Suppressor macrophage treated with lipopolysaccharide for 4 hours (primary cell): ENCODE data around the gene TSPAN4.

ENCODE experiments used
- DNase-seq: peaks from one replicate; pipeline ENCODE4 v3.0.0-alpha.2; 2020

The TSPAN4 gene

GRCh38 chr11:824942-825341 lies 17.7 kb upstream of the TSPAN4 start:
- no peak for DNase-seq

DNA sequence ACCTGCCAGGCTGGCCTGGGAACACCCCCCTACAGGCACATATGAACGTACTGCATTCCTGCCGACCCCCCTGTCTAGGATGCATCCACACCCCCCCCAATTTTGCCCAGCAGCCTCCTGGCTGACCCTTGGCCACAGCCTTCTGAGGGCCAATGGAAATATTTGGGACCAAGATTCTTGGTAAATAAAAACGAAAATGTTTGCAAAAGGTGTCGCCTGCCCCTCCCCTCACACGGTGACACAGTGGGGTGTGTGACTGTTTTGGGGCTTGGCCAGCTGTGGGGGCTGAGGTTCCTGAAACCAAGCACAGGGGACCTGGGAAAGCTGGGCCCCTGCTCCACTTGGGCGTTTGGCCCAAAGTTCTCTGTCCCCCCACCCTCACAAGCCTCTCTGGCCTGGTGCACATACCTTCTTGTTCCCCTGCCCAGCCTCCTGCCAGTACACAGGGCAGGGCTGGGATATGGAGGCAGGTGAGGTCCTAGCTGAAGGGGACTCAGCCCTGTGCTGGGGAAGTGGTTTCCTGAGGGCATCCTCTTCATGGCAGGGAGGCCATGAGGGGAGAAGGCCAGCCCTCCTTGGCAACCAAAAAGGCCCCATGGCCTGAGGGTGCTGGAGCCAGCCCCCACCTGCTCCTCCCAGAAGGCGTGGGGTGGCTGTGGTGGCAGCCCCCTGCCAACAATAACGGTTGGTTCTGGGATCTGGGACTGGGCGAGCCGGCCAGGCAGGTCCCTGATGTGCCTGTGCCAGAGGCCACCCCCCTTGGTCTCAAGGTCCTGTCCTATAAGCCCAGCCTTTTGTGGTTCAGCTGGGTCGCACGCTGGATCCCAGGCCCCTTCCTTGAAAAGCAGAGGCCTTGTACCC lies 17.1 kb upstream of the TSPAN4 start:
- DNase-seq, result no peak

DNA sequence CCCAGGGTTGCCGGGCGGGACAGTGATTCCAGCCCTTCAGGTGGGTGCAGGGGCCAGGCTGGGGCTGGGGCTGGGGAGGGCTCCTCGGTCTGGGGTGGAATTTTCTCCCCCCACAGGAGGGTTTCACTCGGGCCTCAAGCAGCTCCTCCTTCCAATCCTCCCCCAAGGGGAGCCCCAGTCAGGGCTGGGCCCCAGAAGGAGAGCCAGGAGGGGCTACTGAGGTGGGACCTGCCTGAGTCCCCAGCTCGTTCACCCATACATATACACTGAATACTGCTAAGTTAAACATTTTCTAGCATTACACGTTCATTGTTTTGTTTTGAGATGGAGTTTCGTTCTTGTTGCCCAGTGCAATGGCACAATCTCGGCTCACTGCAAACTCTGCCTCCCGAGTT lies 16.4 kb upstream of the TSPAN4 start:
- DNase-seq, result no peak

DNA sequence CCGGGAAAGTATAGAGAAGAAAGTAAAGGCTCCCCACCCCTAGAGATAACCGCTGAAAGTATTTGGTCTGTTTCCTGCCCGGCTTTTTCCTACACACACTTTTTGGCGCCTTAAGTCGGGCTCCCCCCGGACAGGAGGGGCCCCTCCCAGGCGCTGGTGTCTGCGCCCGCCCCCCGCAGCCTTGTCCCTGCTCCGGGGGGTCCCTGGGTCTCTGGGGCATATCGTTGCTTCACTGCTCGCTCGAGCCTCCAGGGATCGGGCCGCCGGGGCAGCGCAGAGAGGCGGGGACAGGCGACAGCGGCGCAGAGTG lies 15.9 kb upstream of the TSPAN4 start:
- no peak for DNase-seq

GRCh38 chr11:827146-827896 lies 15.3 kb upstream of the TSPAN4 start:
- DNase-seq, result no peak

GRCh38 chr11:827897-828192 lies 14.8 kb upstream of the TSPAN4 start, which contains the start of gene CRACR2B:
CRACR2B (plus strand) TSS chr11:827919; CDS start chr11:828608, 689 bp downstream.
- DNase-seq, result peak; percentile 37

DNA sequence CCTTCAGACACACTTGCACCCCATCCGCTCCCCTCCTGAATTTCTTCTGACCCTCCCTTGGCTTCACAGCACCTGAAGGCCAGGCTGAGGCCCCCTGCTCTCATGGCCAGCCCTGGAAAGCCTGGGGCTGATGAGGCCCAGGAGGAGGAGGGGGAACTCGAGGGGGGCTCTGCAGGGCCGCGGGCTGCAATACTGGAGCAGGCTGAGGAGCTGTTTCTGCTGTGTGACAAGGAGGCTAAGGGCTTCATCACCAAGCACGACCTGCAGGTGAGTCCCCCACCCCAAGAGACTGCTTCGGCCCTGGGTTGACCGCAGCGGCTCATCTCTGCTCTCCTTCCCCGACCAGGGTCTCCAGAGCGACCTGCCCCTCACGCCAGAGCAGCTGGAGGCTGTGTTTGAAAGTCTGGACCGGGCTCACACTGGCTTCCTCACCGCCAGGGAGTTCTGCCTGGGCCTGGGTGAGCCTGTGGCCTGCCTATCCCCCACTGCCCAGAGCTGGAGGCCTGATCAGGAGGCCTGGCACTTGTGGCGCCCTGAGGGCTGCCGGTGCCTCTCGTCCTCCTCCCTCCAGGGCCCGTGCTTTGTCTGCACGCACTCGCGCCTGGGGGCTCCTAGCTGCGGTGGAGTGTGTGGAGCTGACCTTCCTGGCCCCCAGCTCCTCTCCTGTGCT lies 14.0 kb upstream of the TSPAN4 start:
- no peak for DNase-seq

GRCh38 chr11:829176-829846 lies 13.3 kb upstream of the TSPAN4 start:
- no peak for DNase-seq

GRCh38 chr11:829847-830294 lies 12.8 kb upstream of the TSPAN4 start:
- DNase-seq, result no peak

DNA sequence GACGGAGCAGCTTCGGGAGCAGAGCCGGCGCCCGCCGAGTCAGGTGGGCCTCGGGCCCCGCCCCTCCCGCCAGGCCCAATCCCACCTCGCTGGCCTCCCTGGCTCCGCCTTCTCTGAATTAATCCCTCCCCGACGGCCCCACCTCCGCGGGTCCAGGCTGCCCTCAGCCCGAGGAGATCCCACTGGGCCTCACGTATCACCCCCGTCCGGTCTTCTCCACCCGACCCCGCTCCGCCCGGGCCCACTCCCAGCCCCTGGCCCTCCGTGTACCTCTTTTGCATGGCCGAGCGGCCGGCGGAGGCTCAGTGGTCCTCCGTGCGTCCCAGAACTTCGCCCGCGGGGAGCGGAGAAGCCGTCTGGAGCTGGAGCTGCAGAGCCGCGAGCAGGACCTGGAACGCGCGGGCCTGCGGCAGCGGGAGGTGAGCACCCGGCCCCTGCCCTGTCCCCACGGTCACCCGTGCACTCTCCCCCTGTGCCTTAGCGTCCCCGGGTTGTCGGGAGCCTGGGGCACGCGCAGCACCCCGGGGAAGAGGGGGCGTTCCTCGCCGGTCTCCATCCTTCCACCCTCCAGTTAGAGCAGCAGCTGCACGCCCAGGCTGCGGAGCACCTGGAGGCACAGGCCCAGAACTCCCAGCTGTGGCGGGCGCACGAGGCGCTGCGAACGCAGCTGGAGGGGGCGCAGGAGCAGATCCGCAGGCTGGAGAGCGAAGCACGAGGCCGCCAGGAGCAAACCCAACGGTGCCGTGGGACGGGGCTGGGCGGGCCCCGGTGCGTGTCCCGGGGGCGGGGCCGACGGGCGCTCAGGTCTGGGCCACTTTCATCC lies 12.1 kb upstream of the TSPAN4 start:
- peak; percentile 53 for DNase-seq

DNA sequence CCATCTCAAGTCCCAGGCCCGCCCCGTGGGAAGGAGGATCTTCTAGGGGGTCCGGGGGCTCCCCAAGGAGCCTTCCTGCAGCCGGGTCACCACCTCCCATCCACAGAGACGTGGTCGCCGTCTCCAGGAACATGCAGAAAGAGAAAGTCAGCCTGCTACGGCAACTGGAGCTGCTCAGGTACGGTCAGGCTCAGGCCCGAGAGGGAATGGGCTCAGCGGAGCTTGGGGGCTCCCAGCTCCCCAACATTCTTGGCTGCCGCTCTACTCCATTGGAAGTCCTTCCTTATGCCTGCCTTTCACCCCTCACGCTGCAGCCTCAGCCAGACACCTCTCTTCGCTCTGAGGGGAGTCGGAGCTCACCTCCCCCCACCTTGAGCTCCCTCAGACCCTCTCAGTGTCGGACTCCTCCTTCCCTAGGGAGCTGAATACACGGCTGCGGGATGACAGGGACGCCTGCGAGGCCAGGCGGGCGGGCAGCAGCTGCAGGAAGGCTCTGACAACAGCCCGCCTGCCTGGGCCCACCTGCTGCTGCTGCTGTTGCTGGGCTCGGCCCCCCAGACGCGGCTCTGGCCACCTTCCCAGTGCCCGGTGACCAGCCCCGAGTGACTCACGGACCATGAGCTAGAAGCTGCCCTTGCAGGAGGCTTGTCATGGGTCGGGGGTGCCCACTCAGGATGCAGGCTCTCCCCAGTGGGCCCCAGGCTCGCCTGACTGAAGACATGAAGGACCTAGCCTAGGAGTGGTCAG lies 11.4 kb upstream of the TSPAN4 start:
- no peak for DNase-seq

DNA sequence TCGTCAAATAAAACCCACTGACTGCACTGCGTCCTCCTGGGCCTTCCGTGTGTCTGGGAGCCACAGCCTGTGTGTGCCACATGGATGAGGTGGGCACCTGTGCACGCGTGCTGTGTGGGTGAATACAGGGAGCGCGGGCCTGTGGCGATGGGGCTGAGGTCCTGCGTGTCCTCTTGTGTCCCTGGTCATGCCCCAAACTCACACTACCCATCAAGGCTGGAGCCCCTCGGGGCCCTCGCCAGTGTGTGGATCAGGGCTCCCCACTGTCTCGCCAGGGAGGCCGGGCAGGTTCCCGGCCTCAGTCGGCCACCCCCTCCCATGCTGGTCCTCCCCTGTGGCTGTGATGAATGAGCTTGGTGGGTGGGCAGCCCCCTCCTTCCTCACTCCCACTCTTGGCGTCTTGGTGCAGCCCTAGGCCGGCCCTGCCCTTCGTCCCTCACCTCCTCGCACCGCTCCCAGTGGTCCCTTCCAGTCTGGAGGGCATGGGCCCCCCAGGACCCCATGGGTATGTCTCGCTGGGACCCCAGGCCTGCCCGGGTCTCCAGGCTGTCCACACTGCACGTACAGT lies 10.6 kb upstream of the TSPAN4 start:
- no peak for DNase-seq

DNA sequence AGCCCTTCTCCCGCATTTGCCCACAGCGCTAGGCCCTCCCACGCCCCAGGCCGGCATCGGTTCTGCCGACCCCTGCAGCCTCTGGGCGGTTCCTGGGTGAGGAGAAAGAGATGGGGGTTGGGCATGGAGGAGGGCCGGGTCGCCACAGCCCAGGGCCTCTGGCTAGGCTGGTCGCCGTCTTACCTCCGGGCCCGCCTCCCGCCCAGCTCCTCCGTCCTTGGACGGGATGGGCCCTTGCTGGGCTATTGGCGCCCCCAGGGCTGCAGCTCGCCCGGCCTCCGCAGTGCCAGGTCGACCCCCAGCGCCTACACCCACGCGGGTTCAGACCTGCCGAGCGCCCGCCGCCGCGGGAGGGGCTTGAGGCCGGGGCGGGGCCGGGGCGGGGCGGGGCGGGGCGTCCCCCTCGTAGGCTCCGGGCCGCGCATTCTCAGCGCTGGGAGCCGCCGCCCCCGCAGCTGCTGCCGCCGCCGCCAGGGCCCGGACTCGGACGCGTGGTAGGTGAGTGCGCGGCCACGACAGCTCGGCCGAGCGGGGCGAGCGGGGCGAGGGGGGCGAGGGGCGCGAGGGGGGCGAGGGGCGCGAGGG lies 10.0 kb upstream of the TSPAN4 start, which contains the start of gene CD151:
Gene CD151 (plus strand): TSS at position 424 of the 585 bp plus-strand sequence. CDS start 3,118 bp downstream, outside the sequence.
- peak; percentile 73 for DNase-seq

- DNase-seq, result peak; percentile 58
Measured at GRCh38 chr11:833114-833791, 9.4 kb upstream of the TSPAN4 start.

GRCh38 chr11:833849-834311 lies 8.8 kb upstream of the TSPAN4 start:
- DNase-seq, result no peak

- DNase-seq, result peak; percentile 64
Measured at GRCh38 chr11:834371-835316, 8.0 kb upstream of the TSPAN4 start.

DNA sequence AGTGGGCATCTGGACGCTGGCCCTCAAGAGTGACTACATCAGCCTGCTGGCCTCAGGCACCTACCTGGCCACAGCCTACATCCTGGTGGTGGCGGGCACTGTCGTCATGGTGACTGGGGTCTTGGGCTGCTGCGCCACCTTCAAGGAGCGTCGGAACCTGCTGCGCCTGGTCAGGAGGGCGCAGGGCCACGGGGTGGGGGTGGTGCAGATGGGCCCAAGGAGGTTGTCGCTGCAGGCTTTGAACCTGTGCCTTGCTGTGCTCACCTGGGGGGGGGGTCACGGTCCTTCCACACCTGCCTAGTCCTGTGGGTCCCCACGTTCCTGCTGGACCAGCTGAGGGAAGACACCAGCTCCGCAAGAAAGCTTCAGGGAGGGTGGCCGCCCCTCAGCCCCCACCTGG lies 6.4 kb upstream of the TSPAN4 start:
- DNase-seq, result no peak

- DNase-seq, result no peak
Measured at GRCh38 chr11:836700-837099, 6.0 kb upstream of the TSPAN4 start.
